Endothelial cell of umbilical vein (primary cell): ENCODE measurements around the gene LHPP. TPM values are rescaled to one million over a fixed set of nuclear protein-coding genes. Genes with fewer than 3 reads are reported as not detected.

Experiments
- BruUV-seq: library from RNA; stranded (reverse); fragments of 400-500 nt; replicated peaks from 2 replicates; lab custom pipeline; 2021; lab: Mats Ljungman, UMichigan
- CTCF ChIA-PET: fragments of 300-600, 350-600 bp; sonication (Branson Sonifier 250); formaldehyde crosslinking; loops from one replicate; lab custom pipeline; 2021; ENCODE audit warnings: antibody characterized with exemption, inconsistent platforms; lab: Charles Lee
- POLR2A ChIA-PET: fragments of 300-600, 350-600 bp; sonication (Branson Sonifier 250); formaldehyde crosslinking; loops from one replicate; lab custom pipeline; 2021; ENCODE audit warnings: antibody characterized with exemption, inconsistent platforms; lab: Charles Lee
- DNase-seq: peaks from one replicate; pipeline ENCODE4 v3.0.0-alpha.2; 2011; ENCODE audit warnings: low read depth, low spot score
- FAIRE-seq: peaks from 2 replicates; lab custom pipeline; 2011; peaks lifted over from hg19 to GRCh38; lab: Jason Lieb, UNC
- H2AFZ ChIP-seq: 2 replicates; pipeline ENCODE4 v1.6.0; 2012; ENCODE audit warnings: low read depth, low read length, control low read depth, inconsistent platforms
- H3K27ac ChIP-seq: 2 replicates; pipeline ENCODE4 v1.5.1; 2011; ENCODE audit warnings: low read depth, mild to moderate bottlenecking, control low read depth, low read length, moderate library complexity; ENCODE audit not compliant: insufficient read depth
- H3K27me3 ChIP-seq, 2 experiments: 2 replicates each; pipeline versions ENCODE4 v1.6.0 to v1.6.1; 2011; ENCODE audit warnings: low read length in 2 of 2, mixed read lengths in 1 of 2; ENCODE audit not compliant: control insufficient read depth in 2 of 2, insufficient read depth in 2 of 2
- H3K36me3 ChIP-seq, 2 experiments: 2 replicates in 1 of 2; 3 replicates in 1 of 2; pipeline ENCODE4 v1.5.1; 2011; ENCODE audit warnings: low read length in 2 of 2, mild to moderate bottlenecking in 1 of 2, moderate library complexity in 1 of 2; ENCODE audit not compliant: control insufficient read depth in 2 of 2, insufficient read depth in 2 of 2; ENCODE audit errors: extremely low read depth in 1 of 2
- H3K4me1 ChIP-seq: 3 replicates; pipeline ENCODE4 v1.5.1; 2011; ENCODE audit warnings: mild to moderate bottlenecking, low read length; ENCODE audit not compliant: control insufficient read depth, insufficient read depth; ENCODE audit errors: extremely low read depth
- H3K4me2 ChIP-seq: 2 replicates; pipeline ENCODE4 v1.6.1; 2011; ENCODE audit warnings: low read length, control low read depth, mixed read lengths; ENCODE audit not compliant: insufficient read depth
- H3K4me3 ChIP-seq, 3 experiments: fragments of 200-600 bp in 1 of 3; sonication (generic), shearing (Covaris generic) in 1 of 3; replicated peaks in 1 of 3; 2 replicates each; pipeline ENCODE4 v1.5.1; 2011 to 2016; ENCODE audit warnings: control low read depth in 3 of 3, low read length in 3 of 3, mild to moderate bottlenecking in 2 of 3, inconsistent platforms in 1 of 3, low read depth in 1 of 3, moderate library complexity in 1 of 3; ENCODE audit not compliant: insufficient read depth in 1 of 3
- H3K79me2 ChIP-seq: 2 replicates; pipeline ENCODE4 v1.6.0; 2012; ENCODE audit warnings: low read length, inconsistent platforms; ENCODE audit not compliant: control insufficient read depth, insufficient read depth
- H3K9ac ChIP-seq: replicated peaks from 2 replicates; pipeline ENCODE3; 2011; ENCODE audit warnings: low read length, control low read depth; ENCODE audit not compliant: insufficient read depth; ENCODE audit errors: extremely low read depth
- H3K9me1 ChIP-seq: replicated peaks from 3 replicates; pipeline ENCODE4 v1.6.0; 2011; ENCODE audit warnings: mild to moderate bottlenecking, low read length; ENCODE audit not compliant: control insufficient read depth, insufficient read depth; ENCODE audit errors: extremely low read depth
- H3K9me3 ChIP-seq: replicated peaks from 2 replicates; pipeline ENCODE4 v1.5.1; 2012; ENCODE audit warnings: low read length, inconsistent platforms; ENCODE audit not compliant: control insufficient read depth, insufficient read depth
- H4K20me1 ChIP-seq: replicated peaks from 2 replicates; pipeline ENCODE3; 2011; ENCODE audit warnings: mild to moderate bottlenecking, low read length; ENCODE audit not compliant: control insufficient read depth, insufficient read depth; ENCODE audit errors: extremely low read depth
- CTCF ChIP-seq, 2 donors: IDR thresholded peaks; 1 replicate in 1 of 2; 2 replicates in 1 of 2; pipeline ENCODE4 v1.5.1; 2011; ENCODE audit warnings: low read length in 2 of 2, mild to moderate bottlenecking in 2 of 2, moderate library complexity in 2 of 2, control low read depth in 1 of 2, inconsistent platforms in 1 of 2, low read depth in 1 of 2; ENCODE audit not compliant: insufficient read depth in 1 of 2; ENCODE audit errors: extremely low read depth in 1 of 2
- EZH2 ChIP-seq: IDR thresholded peaks from 2 replicates; pipeline ENCODE4 v1.6.1; 2012; ENCODE audit warnings: borderline replicate concordance, low read depth, mild to moderate bottlenecking, moderate library complexity, low read length, inconsistent platforms; ENCODE audit not compliant: severe bottlenecking
- FOS ChIP-seq: IDR thresholded peaks from 2 replicates; pipeline ENCODE4 v1.6.1; 2011; ENCODE audit warnings: mild to moderate bottlenecking, low read length, moderate library complexity, borderline replicate concordance; ENCODE audit not compliant: insufficient read depth
- GATA2 ChIP-seq: IDR thresholded peaks from 2 replicates; pipeline ENCODE4 v1.7.0; 2011; ENCODE audit warnings: low read depth, mild to moderate bottlenecking, moderate library complexity, mixed read lengths, low read length; ENCODE audit not compliant: insufficient read length, insufficient read depth
- JUN ChIP-seq: IDR thresholded peaks from 2 replicates; pipeline ENCODE4 v1.6.1; 2011; ENCODE audit warnings: borderline replicate concordance, low read depth; ENCODE audit not compliant: insufficient read length, insufficient read depth
- MYC ChIP-seq: IDR thresholded peaks from one replicate; pipeline ENCODE4 v1.6.1; 2011; ENCODE audit warnings: mild to moderate bottlenecking, low read depth, low read length
- POLR2A ChIP-seq: IDR thresholded peaks from 2 replicates; pipeline ENCODE4 v1.6.1; 2012; ENCODE audit warnings: low read depth, mild to moderate bottlenecking, control low read depth, low read length
- POLR2AphosphoS5 ChIP-seq: IDR thresholded peaks from 2 replicates; pipeline ENCODE4 v1.6.1; 2012; ENCODE audit warnings: low read depth, mild to moderate bottlenecking, control low read depth, low read length, moderate library complexity; ENCODE audit not compliant: insufficient read depth
- dilution Hi-C: fragments of 300-500 bp; cut with MboI; formaldehyde crosslinking; loops from one replicate; pipeline ENCODE4 v1.15.0; 2019; ENCODE audit warnings: low sequenced_read_pairs; ENCODE audit not compliant: extremely low pct_ligation_motif_present
- intact Hi-C: fragments of 100-400 bp; cut with micrococcal nuclease; formaldehyde crosslinking; loops from one replicate; pipeline ENCODE4 v1.10.0; 2022
- polyA plus RNA-seq, 4 experiments: library from polyadenylated mRNA; depleted of rRNA in 3 of 4; stranded (reverse) in 3 of 4; unstranded in 1 of 4; fragments of >200 nt; gene quantifications; 2 replicates each; pipeline versions ENCODE4 v1.2.1 to v1.2.3, GENCODE V29; 2011 to 2012; ENCODE audit warnings: missing spikeins in 1 of 4
- total RNA-seq: library from RNA; stranded (reverse); gene quantifications from 2 replicates; pipeline ENCODE4 v1.2.3, GENCODE V29; 2021
- TF ChIP-seq, protein P1 (sequence below): IDR thresholded peaks from 2 replicates; pipeline ENCODE4 v1.6.1; 2011; ENCODE audit not compliant: insufficient read depth, insufficient read length

The LHPP gene
- total and polyA plus RNA-seq, 2 donors (not counting 3 experiments of a cell fraction or from before 2014, with no cell fraction given): 5.8 to 11.2 TPM

DNA sequence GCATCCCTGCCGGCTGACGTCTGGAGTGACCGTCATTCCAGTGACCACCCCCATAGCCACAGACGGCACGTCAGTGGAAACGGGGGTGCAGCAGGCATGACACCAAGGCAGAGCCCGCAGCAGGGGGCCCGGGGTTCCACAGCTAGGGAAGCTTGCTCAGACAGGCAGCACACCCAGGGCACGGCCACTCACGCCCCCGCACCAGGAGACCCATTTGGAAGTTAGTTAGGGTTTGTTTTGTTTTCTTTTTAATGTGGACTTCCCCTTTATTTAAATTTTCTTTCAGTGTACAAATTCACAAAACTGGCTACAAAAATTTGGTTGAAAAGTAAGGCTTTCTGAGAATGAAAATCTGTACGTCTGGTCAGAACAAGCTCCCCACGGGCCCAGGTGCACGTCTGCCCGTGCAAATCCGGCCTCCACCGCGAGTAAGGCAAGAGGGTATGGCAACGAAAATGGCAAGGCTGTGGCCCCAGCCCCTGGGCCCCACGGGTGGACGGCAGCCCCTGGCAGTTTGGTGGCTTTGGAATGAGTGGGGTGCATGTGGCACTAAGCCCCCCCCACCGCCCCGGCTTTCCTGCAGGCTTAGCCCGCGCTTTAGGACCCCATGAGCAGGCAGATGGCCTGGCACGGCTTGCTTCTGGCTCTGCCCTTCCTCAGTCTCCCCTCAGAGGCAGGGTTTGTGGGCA is 158.3 kb downstream of the LHPP start:
- TF ChIP-seq JUN (no peak), FOS (no peak), GATA2 (no peak), EZH2 (no peak), POLR2AphosphoS5 (no peak), MYC (no peak), POLR2A (no peak), CTCF (IDR thresholded peaks at IDR 0.05; ENCODE audit: extremely low read depth in 1 of 2, insufficient read depth in 1 of 2, low read depth in 1 of 2, low read length in 2 of 2) (no peak)
- TF ChIP-seq, protein P1, sequence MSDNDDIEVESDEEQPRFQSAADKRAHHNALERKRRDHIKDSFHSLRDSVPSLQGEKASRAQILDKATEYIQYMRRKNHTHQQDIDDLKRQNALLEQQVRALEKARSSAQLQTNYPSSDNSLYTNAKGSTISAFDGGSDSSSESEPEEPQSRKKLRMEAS: no peak
- DNase-seq (no peak), FAIRE-seq (no peak)
- no TSS peak for BruUV-seq
- dilution Hi-C loops (no loop called here), intact Hi-C loops (no loop called here)
- H3K79me2 ChIP-seq: no peaks in the 10 kb centered on the region
- H3K36me3 ChIP-seq: peaks cover 0 to 2% of the 10 kb centered on the region in 2 experiments
- H3K4me2 ChIP-seq: no peak overlapping the region
- no peak overlapping the region for H3K4me3 ChIP-seq
- no peaks in the 10 kb centered on the region for H3K9me1 ChIP-seq
- no peaks in the 10 kb centered on the region for H3K9me3 ChIP-seq
- H3K27me3 ChIP-seq: no peaks in the 10 kb centered on the region
- no peaks in the 10 kb centered on the region for H4K20me1 ChIP-seq
- H3K4me1 ChIP-seq: no peaks in the 10 kb centered on the region
- no peak overlapping the region for H3K27ac ChIP-seq
- CTCF ChIA-PET: interaction anchor here (0.6 to 1.1 kb wide), 2 partner anchors 12 to 16 kb away, joined by 4 read pairs; no protein-coding TSS in a partner anchor
- H2AFZ ChIP-seq: no peak overlapping the region
- POLR2A ChIA-PET: no interaction called here
- no peak overlapping the region for H3K9ac ChIP-seq
